HS-5 (cell line): ENCODE results near the gene RNF213.
"Not testable (repeated sequence)": the region's sequence is repeated elsewhere in the genome, so short reads cannot be mapped to it uniquely, and the experiment has no call there.

Experiments used
- DNase-seq: peaks from one replicate; pipeline ENCODE4 v3.0.0-alpha.2; 2012; ENCODE audit warnings: low read depth

Gene RNF213

DNA sequence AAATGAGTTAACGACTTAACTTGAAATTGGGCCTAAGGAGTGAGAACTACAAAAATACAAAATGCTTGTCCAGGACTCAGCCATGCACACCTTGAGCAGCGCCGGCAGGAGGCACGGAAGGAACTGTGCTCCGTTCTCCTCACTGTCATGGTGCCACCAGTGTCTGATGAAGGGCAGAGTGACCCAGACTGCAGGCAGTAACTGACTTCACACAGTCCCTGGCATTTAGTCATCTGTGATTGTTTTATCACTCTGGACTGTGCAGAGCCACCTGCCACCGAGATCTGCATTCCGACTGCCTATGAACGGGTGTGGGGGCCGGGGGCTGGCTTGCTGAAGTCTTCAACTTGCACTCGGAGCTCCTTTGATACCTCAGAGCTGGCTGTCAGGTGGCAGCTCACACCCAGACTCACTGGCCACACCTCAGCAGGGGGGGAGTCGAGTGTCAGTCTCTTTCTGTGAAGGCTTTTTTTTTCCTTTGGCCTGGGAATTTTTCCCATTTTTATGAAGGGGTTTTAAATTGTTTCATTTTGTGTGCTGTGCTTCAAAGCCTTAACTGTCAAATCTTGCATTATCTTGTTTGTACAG is 134.1 kb downstream of the RNF213 start:
- no peak for DNase-seq

DNA sequence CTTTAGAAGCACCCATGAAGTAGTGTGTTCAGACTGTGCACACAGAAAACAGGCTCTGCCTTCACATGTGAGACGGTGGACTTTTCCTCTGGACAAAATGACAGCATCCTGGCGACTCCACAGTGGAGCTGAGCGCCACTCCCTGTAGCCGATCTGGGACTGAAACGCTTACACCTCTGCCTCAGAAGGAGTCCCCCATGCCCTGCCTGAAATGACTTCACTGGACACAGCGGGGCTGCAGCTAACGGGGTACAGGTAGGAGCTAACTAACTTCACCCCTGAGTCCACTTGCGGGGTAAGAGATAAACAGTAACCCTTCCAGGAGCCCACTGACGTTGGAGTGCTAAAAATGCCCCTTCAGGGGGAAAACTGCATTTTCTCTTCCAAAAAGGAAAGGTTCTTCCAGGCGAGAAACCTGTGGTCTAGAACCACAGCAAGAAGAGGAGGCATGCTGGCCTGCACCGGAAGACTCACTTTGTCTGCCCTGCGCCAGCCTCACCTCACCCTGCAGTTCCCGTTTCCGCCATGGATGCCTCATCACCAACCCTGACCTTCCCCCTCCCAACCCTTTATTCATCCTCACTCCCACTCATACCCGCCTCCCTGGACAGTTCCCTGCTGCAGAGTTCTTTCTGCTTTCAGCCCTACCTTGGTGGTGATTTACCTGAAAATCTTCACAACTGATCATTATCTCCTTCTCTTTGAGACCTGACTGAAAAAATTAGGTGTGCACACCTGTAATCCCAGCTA is 134.9 kb downstream of the RNF213 start:
- no peak for DNase-seq

DNA sequence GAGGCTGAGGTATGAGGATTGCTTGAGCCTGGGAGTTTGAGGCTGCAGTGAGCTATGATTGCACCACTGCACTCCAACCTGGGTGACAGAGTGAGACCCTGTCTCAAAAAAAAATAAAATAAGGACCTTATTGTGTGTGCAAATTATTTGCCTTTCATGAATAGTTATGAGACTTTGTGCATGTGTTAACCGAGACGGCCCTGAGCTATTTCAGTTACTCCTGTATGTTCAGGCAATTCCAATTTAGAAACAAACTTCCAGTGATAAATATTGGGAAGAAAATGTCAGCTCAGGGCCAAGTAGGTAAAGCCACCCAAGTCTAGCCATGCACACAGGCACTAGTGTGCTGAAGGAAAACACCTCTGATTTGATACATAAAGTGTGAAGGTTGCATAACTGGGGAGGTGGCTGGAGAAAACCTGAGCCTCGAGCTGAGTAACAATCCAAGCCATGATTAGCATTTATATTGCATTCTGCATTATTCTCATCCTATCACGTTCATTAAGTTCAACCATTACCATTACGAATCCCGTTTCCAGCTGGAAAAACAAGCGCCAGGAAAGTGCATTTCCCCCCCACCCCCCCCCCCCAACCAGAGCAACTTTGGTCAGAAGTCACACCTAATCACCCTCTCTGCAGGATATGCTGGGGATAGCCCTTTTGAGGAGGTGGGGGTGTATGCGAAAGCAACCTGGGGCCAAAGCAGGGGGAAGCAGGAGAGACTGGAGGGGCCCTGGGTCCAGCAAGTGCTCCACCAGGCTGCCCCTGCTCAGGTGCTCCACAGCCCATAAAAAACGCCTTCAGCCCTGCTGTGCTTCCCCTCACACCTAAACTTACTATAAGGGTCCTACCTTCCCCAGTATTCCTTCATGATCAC is 135.7 kb downstream of the RNF213 start:
- no peak for DNase-seq

DNA sequence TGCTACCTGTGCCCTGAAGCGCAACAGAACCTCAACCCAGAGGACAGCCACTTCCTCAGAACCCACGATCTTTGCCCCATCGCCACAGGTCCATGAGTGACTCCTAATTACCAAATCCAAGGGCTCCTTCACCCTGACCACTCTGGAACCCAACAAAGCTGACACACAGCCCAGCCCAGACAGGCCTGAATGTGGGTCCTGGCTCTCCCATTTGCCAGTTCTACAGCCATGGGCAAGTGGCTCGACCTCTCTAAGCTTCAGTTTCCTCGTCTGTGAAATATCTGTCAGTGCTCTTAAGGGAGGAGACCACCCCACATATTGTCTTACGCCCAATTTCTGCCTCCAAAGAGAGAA is 136.4 kb downstream of the RNF213 start:
- DNase-seq = no peak

DNA sequence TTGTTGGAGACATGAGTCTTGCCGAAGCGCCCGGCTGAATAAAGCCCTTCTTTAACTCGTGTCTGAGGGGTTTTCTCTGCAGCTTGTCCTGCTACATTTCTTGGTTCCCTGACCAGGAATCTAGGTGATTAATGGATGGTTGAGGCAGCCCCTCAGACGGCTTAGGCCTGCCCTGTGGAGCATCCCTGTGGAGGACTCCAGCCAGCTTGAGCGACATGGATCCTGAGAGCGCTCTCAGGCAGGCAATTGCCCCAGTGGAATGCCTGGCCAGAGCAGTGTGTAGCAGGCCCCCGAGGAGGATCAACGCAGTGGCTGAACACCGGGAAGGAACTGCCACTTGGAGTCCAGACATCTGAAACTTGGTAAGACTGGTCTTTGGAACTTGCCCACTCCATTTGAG is 137.0 kb downstream of the RNF213 start:
- DNase-seq = no peak

DNA sequence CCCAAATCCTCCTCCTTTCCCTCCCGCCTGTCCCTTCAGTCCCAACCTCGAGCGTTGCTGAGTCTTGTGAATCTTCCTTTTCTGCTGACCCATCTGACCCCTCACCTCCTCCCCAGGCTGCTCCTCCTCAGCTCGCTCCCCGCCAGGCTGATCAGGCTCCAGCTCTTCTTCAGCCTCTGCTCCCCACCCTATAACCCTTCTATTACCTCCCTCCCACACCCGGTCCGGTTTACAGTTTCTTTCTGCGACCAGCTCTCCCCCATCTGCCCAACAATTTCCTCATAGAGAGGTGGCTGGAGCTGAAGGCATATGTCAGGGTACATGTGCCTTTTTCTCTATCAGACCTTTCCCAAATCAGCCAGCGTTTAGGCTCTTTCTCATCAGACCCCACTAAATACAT is 140.4 kb downstream of the RNF213 start:
- not testable (repeated sequence) for DNase-seq

DNA sequence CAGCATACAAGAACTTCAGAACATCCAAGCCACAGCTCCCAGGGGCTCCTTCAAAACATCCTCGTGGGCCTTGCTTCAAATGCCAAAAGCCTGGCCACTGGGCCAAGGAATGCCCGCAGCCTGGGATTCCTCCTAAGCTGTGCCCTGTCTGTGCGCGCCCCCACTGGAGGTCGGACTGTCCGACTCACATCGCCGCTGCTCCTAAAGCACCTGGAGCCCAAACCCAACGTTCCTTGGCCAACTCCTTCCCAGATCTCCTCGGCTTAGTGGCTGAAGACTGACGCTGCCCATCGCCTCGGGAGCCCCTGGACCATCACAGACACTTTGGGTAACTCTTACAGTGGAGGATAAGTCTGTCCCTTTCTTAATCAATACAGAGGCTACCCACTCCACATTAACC is 141.4 kb downstream of the RNF213 start:
- not testable (repeated sequence) for DNase-seq

DNA sequence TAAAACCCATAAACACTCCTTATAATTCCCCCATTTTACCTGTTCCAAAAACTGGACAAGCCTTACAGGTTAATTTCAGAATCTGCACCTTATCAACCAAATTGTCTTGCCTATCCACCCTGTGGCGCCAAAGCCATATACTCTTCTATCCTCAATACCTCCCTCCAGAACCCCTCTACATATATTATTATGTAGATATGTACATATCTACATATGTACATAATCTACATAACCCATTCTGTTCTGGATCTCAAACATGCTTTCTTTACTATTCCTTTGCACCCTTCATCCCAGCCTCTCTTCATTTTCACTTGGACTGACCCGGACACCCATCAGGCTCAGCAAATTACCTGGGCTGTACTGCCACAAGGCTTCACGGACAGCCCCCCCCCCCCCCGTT is 142.3 kb downstream of the RNF213 start:
- no peak for DNase-seq

DNA sequence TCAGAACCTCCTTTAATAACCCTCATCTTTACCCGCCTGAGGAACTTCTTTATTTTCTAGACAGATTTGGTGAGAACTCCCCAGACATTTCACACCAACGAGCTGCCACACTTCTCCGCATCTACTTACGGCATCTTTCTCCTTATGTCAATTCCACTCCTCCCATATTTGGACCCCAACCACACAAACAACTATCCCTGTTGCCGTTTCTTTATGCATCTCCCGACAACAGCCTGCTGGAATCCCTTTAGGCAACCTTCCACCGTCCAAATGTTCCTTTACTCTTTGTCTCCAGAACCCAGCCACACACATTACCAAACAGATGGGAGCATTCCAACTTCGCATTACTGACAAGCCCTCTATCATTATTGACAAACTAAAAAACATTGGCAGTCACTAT is 145.5 kb downstream of the RNF213 start:
- no peak for DNase-seq

DNA sequence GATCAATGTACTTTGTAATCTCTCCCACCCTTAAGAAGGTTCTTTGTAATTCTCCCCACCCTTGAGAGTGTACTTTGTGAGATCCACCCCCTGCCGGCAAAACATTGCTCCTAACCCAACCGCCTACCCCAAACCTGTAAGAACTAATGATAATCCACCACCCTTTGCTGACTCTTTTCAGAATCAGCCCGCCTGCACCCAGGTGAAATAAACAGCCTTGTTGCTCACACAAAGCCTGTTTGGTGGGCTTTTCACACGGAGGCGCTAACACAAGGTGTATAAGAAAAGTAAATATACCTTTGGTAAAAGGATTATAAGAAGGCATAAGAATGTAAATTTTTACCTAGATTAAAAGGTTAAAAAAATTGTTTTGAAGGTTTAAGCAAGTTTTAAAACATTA is 147.3 kb downstream of the RNF213 start:
- DNase-seq = not testable (repeated sequence)

DNA sequence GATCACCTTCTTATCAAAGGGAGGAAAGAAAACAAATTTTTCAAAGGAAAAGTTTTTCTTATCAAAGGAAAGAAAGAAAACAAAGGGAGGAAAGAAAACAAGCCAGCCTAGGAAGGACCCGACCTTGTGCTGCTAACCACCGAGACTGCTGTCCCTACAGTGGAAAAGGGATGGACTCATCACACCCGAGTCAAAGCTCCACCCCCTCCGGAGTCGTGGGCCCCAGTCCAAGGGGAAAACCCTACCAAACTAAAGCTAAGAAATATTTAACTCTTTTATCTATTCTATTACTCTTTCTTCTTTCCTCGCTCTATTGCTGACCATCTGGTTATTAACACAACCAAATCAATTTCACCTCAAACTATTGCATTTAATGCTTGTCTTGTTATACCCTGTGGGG is 148.2 kb downstream of the RNF213 start:
- DNase-seq = no peak

DNA sequence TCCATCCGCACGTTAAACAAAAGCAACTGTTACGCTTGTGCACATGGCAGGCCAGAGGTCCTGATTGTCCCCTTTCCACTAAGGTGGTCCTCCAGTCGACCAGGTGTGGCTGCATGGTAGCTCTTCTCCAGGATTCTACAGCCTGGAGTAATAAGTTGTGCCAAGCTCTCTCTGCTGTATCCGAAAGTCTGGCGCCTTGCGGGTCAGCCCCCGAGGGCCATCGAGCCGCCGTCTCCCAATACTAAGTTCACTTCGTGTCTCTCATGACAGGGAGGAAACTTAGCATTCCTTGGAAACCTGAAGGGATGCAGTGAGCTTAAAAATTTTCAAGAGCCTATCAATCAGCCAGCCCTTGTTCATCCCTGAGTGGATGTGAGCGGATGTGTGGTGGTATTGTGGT is 149.0 kb downstream of the RNF213 start:
- no peak for DNase-seq

DNA sequence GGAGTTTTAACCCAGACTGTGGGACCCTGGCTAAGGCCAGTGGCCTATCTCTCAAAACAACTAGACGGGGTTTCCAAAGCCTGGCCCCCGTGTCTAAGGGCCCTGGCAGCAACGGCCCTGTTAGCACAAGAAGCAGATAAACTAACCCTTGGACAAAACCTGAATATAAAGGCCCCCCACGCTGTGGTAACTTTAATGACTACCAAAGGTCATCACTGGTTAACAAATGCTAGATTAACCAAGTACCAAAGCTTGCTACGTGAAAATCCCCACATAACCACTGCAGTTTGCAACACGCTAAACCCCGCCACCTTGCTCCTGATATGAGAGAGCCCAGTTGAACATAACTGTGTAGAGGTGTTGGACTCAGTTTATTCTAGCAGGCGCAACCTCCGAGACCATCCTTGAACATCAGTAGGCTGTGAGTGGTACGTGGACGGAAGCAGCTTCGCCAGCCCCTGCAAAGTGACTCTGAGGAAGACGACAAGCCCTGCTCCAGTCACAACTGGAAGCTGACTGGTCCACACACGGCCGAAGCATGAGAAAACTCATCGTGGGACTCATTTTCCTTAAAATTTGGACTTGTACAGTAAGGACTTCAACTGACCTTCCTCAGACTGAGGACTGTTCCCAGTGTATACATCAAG is 149.9 kb downstream of the RNF213 start:
- not testable (repeated sequence) for DNase-seq

DNA sequence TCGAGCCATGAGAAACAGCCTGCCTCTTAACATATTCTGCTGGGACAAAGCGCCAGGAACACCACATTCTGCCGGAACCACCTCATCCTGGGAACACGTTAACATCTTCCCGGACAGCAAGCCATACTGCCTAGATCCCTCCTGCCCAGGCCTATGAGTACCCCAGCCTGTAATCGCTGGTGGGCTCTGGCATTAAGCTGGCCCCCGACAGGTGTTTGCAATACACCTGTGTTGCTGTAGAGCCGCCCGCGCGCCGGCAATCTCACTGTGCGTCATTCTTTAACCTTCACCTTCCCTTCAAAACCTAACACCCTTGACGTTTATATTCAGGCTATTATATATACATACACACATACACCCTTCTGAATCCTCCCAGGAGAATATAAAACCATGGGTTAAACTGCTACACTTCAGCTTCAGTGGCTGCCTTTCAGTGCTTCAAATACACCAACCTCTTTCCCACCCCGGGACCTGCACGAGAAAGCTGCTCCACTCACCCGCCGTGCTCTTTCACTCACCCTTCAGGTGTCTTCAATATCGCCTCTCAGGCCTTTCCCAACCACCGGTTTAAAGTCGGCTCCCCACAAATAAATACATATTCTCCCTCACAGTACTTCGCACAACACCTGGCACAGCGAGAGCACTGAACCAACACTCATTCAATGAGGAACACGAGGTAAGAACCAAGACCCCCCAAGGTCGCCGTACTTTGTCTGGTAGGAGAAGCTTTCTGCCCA is 153.3 kb downstream of the RNF213 start:
- no peak for DNase-seq

DNA sequence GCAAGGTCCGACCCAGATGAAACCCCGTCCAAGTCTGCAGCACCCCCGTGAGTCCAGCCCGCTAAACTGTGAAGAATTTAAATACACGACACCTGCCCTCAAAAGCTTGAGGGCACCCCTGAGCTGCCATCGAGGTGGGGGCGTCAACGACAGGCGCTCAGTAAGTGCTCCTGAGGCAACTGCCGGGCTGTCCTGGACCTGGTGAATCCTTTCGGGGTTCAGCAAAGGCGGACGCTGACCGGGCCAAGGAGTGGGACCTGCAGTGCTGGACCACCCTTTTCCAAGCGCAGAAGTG is 153.8 kb downstream of the RNF213 start:
- no peak for DNase-seq

DNA sequence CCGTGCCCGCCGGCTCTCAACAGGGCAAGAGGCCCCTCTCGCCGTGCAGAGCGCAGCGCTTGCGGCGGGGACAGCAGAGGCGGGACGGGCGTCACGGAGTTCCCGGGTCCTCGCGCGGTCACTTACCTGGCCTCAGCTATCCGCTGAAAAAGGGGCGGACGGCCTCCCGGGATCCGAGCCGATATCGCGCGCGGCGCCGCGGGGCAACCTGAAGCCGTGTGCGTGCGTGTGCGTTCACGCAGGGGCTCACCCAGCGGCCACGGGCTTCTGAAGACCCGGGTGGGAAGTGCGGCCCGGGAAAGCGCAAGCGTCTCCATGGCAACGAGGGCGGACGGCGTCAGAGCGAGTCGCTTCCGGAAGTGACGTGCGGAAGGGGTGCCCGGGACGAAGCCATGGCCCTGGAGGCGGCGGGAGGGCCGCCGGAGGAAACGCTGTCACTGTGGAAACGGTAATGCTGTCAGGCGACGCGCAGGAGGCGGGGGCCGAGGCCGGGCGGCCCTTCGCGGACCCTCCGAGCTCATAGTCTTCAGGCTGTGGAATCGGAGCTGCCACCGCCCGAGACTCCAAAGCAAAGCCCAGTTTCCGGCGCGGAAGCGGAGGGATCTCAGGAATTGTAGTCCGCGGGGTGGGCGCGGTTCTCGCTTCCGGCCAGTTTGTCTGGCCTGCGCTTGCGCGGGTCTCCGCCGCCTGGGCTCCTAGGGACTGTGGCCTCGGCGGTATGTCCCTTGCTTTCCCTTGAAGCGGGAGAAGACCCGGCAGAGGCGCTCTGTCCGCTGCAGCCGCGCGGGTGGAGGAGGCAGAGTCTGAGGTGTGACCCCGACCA is 154.4 kb downstream of the RNF213 start, which contains the start of gene ENDOV:
ENDOV (plus strand) TSS at position 365 of the 823 bp plus-strand sequence; CDS start at position 393, 28 bp downstream.
- peak; percentile 80 for DNase-seq

DNA sequence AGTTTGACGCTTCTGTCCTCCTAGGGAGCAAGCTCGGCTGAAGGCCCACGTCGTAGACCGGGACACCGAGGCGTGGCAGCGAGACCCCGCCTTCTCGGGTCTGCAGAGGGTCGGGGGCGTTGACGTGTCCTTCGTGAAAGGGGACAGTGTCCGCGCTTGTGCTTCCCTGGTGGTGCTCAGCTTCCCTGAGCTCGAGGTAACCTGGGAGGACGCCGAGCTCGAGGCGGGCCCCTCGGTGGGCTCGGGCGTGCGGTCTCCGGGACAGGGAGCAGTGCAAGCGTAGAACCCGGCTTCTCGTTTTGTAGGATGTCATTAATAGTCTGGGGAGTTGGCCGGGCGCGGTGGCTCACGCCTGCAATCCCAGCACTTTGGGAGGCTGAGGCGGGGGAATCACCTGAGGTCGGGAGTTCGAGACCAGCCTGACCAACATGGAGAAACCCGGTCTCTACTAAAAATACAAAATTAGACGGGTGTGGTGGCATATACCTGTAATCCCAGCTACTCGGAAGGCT is 155.0 kb downstream of the RNF213 start:
- no peak for DNase-seq

DNA sequence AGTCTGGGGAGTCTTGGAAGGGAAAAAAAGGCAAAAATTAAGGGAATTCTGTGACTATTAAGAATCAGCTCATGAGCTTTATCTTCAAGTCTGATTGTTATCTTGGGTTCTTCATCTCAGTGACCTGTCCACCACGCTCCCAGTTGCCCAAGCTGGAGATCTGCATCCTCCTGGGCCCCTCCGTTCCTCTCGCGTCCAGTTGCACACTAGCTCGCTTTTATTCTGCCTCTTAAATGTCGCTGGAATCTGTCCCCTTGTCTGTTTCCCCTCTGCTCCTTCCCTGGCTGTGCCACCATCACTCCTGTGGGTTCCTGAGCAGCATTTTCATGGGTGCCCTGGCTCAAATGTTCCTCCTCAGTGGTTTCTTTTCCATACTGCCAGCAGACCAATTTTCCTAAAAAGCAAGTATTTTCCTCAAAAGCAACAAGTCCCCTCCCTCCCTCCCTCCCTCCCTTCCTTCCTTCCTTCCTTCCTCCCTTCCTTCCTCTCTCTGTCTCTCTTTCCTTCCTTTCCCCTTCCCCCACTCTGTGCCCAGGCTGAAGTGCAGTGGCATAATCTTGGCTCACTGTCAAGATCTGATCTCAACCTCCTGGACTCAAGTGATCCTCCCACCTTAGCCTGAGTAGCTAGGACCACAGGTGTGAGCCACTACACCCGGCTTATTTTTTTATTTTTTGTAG is 155.7 kb downstream of the RNF213 start:
- no peak for DNase-seq

DNA sequence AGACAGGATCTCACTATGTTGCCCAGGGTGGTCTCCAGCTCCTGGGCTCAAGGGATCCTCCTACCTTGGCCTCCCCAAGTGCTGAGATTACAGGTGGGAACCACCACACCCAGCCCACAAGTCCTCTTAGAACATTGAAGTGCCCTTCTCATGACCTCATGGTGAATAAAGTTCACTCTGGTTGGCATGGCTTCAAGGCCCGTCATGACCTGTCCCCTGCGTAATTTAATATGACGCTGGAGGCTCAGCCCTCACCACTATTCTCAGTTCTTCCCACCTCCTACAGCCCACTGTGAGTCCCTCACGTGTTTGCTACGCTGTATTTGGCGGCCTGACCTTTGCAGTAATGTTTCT is 156.3 kb downstream of the RNF213 start:
- DNase-seq = no peak

DNA sequence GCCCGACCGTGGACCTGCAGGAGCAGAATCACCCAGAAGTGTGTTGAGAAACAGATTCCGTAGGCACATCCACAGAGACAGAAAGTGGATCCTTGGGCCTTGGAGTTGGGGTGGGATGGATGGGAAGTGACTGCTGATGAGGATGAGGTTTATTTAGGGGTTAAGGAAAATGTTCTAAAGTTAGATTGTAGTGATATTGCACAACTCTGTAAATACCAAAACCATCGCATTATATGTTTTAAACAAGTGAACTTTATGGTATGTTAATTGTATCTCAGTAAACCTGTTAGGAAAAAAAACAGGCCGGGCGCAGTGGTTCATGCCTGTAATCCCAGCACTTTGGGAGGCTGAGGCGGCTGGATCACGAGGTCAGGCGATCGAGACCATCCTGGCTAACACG is 157.9 kb downstream of the RNF213 start:
- no peak for DNase-seq
